ENCODE data around the gene SMARCC2. TPM values are rescaled to one million over a fixed set of nuclear protein-coding genes. Genes with fewer than 3 reads are reported as not detected.
A peak's percentile ranks its signal among the peaks of the same experiment; 100 is the strongest.

Gene SMARCC2
- total and polyA plus RNA-seq, 2 of the 13 experiments (the other 11 are each of a cell fraction or from before 2014, with no cell fraction given): 21.3 to 24.1 TPM

DNA sequence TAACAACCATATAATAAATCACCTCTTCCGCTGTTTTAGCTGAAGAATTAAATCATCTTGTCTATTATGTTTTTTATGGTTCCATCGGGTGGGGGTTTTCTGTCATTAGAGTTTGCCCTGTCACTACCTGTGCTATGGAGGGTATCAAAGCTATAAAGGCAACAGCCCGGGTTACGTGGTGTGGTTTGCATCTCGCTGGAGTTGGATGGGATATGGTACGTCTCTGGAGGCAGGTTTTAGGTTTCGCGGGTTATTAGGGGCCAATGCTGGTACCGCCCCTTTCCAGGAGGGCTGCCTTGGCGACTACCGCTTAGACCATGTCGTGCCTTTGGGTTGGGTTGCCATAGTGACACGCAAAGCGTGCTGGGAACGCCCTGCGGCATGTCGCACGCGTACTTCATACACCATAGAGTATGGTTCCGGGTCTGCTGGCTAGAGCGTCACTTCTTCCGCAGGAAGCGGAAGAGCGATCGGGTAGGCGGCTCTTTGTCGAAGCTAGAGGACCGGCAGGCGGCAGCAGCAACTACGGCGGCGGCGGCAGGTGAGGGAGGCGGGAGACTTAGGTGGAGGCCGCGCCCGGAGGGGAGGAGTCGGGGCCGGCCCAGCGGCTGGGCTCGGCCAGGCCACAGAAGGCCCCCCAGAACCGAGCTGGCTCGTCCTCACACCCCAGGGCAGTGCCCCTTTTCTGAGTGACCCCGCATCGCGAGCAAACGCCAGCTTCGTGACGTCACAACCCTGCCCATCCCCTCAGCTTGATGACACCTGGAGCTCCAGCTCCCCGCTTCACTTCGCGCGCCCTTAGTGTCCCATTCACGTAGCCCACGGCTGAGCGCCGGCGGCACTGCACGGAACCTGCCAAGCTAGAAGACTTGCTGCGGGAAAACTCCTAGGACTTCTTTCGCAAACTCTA is 71.2 kb downstream of the SMARCC2 start, which contains the start of gene ZC3H10 (continued):
- TF ChIP-seq, protein P1, sequence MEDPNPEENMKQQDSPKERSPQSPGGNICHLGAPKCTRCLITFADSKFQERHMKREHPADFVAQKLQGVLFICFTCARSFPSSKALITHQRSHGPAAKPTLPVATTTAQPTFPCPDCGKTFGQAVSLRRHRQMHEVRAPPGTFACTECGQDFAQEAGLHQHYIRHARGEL (CRISPR knock-in tag; IDR thresholded peaks at IDR 0.05): no peak
- TF ChIP-seq ZBTB44 (CRISPR knock-in tag; IDR thresholded peaks at IDR 0.05): no peak; the same call in 1 of the 2 replicates
- peak; percentile 58; the same call in 1 of the 2 replicates for TF ChIP-seq NR1H2 (CRISPR knock-in tag; IDR thresholded peaks at IDR 0.05; ENCODE audit: borderline replicate concordance, low read depth)
- TF ChIP-seq CEBPG (CRISPR knock-in tag; IDR thresholded peaks at IDR 0.05): peak; percentile 44; the same call in 1 of the 2 replicates
- TF ChIP-seq ZSCAN5A (CRISPR knock-in tag; IDR thresholded peaks at IDR 0.05; ENCODE audit: borderline replicate concordance): peak; percentile 76; the same call in 1 of the 2 replicates
- peak; percentile 94 for TF ChIP-seq ZNF331 (CRISPR knock-in tag; IDR thresholded peaks at IDR 0.05)
- TF ChIP-seq MYC (CRISPR knock-in tag; IDR thresholded peaks at IDR 0.05; ENCODE audit: borderline replicate concordance): peak; percentile 93
- peak; percentile 91 for TF ChIP-seq KMT2B (CRISPR knock-in tag; IDR thresholded peaks at IDR 0.05)
- TF ChIP-seq ZNF740 (CRISPR knock-in tag; IDR thresholded peaks at IDR 0.05): no peak
- no peak for TF ChIP-seq ZFAT (CRISPR knock-in tag; conservative IDR thresholded peaks at IDR 0.05)
- TF ChIP-seq CENPX (CRISPR knock-in tag; IDR thresholded peaks at IDR 0.05): no peak
- peak; percentile 79; the same call in 1 of the 2 replicates for TF ChIP-seq KAT7 (CRISPR knock-in tag; IDR thresholded peaks at IDR 0.05; ENCODE audit: borderline replicate concordance)
- TF ChIP-seq ZBTB14 (CRISPR knock-in tag; IDR thresholded peaks at IDR 0.05): no peak; the same call in 1 of the 2 replicates
- TF ChIP-seq ZBTB10 (CRISPR knock-in tag; IDR thresholded peaks at IDR 0.05; ENCODE audit: borderline replicate concordance): 0 out of 2 replicates have a peak, but pooled peaks have one; percentile 60
- TF ChIP-seq PBX3 (CRISPR knock-in tag; IDR thresholded peaks at IDR 0.05; ENCODE audit: borderline replicate concordance): peak; percentile 53; the same call in 1 of the 2 replicates
- TF ChIP-seq ZNF253 (CRISPR knock-in tag; IDR thresholded peaks at IDR 0.05; ENCODE audit: borderline replicate concordance): no peak
- TF ChIP-seq HOXA3 (CRISPR knock-in tag; IDR thresholded peaks at IDR 0.05): peak; percentile 98
- peak; percentile 98 for TF ChIP-seq SIN3A (IDR thresholded peaks at IDR 0.05; ENCODE audit: borderline replicate concordance, low read depth, low read length)
